Heart left ventricle (tissue), 16 donors: ENCODE measurements around the gene SETD7. TPM values are rescaled to one million over a fixed set of nuclear protein-coding genes. Genes with fewer than 3 reads are reported as not detected.
A peak's percentile ranks its signal among the peaks of the same experiment; 100 is the strongest.

Experiments used
- ATAC-seq, 4 donors: fragments of 200-7000 bp; cut with Tn5 transposase; one replicate each; pipeline ENCODE4 v1.9.1; 2020 to 2022; ENCODE audit warnings: moderate library complexity in 4 of 4, mild to moderate bottlenecking in 3 of 4, moderate number of reproducible peaks in 1 of 4
- DNase-seq, 5 donors: peaks; one replicate each; pipeline ENCODE4 v3.0.0-alpha.2; 2020
- H3K27ac ChIP-seq, 12 donors: fragments of 200-600 bp; sonication (generic) in 4 of 12; one replicate each; pipeline versions ENCODE4 v1.5.0 to v1.8.0; 2016 to 2022; ENCODE audit warnings: mild to moderate bottlenecking in 2 of 12
- H3K27me3 ChIP-seq, 9 donors: fragments of 200-600 bp; sonication (generic) in 2 of 9; one replicate each; pipeline versions ENCODE4 v1.5.1 to v1.8.0; 2016 to 2022; ENCODE audit warnings: mild to moderate bottlenecking in 3 of 9
- H3K36me3 ChIP-seq, 9 donors: fragments of 200-600 bp; sonication (generic) in 2 of 9; one replicate each; pipeline versions ENCODE4 v1.5.0 to v1.8.0; 2018 to 2022; ENCODE audit warnings: mild to moderate bottlenecking in 2 of 9
- H3K4me1 ChIP-seq, 12 donors: fragments of 200-600 bp; sonication (generic) in 4 of 12; one replicate each; pipeline versions ENCODE4 v1.5.0 to v1.8.0; 2016 to 2022; ENCODE audit warnings: mild to moderate bottlenecking in 3 of 12
- H3K4me3 ChIP-seq, 12 donors: fragments of 200-600 bp; sonication (generic) in 4 of 12; one replicate each; pipeline versions ENCODE4 v1.5.0 to v1.8.0; 2017 to 2022; ENCODE audit warnings: mild to moderate bottlenecking in 9 of 12, moderate library complexity in 4 of 12
- H3K9me3 ChIP-seq, 12 donors: fragments of 200-600 bp; sonication (generic) in 4 of 12; one replicate each; pipeline versions ENCODE4 v1.5.0 to v1.8.0; 2016 to 2022; ENCODE audit warnings: mild to moderate bottlenecking in 1 of 12
- POLR2A ChIP-seq, 2 donors: fragments of 450-650 bp; IDR thresholded peaks; one replicate each; pipeline ENCODE4 v1.6.1; 2017; ENCODE audit warnings: antibody characterized with exemption in 2 of 2, mild to moderate bottlenecking in 2 of 2, moderate library complexity in 2 of 2
- WGBS, 4 donors: extraction: QIAGEN DNeasy Blood & Tissue Kit in 2 of 4; methylation state at CpG; one replicate each; pipeline versions ENCODE4 v1.1.5 to v1.1.7; 2013 to 2018; 5-methylcytosine and 5-hydroxymethylcytosine counted together
- intact Hi-C, 10 donors: fragments of 100-400 bp; cut with DNase I; formaldehyde crosslinking; loops; one replicate each; pipeline versions ENCODE4 v1.11.1 to v1.14.2; 2022
- polyA plus RNA-seq, 2 donors: library from polyadenylated mRNA; stranded (reverse); fragments of 200-250 nt; gene quantifications; one replicate each; pipeline ENCODE4 v1.2.3, GENCODE V29; 2013
- total RNA-seq, 9 donors: library from RNA; depleted of rRNA in 2 of 9; stranded (reverse); fragments of >200 nt in 2 of 9; fragmentation: NEBNext Ultra II Directional in 3 of 9; extraction: Animal tissue kit (Norgen Biotek cat#: 25700) in 3 of 9; gene quantifications; one replicate each; pipeline versions ENCODE4 v1.1.0 to v1.2.4, GENCODE V29; 2016 to 2023
- TF ChIP-seq, protein P1 (sequence below), 12 donors: fragments of 200-600 bp; sonication (generic) in 4 of 12; IDR thresholded peaks; one replicate each; pipeline versions ENCODE4 v1.5.0 to v1.8.0; 2018 to 2022; ENCODE audit warnings: antibody characterized with exemption in 12 of 12, mild to moderate bottlenecking in 5 of 12
- donor health status: ischemic (EF 13 %, LVEDD 7.1; RV severe dilation, severe dysfunction).
- donor health status: healthy with polysubstance abuse.
- donor health status: DM: no; HTN: yes; CAD: no.
- donor health status: DM: no; HTN: no; CAD: no.
- donor health status: ischemic (EF 25% LVEDD 6.9; RV normal size, moderate dysfunction).
- donor health status: ischemic (EF 25% LVEDD 5.7; RV mildly dilated, moderate dysfunction).
- donor health status: healthy.
- donor health status: DM: yes; HTN: yes; CAD: no.
- donor health status: ischemic (EF 35%, LVEDD 5.7; RV mildly dilated, moderate dysfunction).
- donor health status: nonischemic (EF 11% LVEDD 7.7; RV severe dilation, severe dysfunction).
- donor health status: DM: yes; HTN: yes; CAD: no.
- donor health status: PGD.
- donor health status: ischemic (EF 29% LVEDD 5.4; RV normal size, mild dysfunction).
- donor health status: nonischemic (EF 23%, LVEDD 6.1; RV moderate dilation, normal function).

SETD7 gene
- total and polyA plus RNA-seq, 11 donors, result 11.2 to 78.6 (median 58.0) TPM

DNA sequence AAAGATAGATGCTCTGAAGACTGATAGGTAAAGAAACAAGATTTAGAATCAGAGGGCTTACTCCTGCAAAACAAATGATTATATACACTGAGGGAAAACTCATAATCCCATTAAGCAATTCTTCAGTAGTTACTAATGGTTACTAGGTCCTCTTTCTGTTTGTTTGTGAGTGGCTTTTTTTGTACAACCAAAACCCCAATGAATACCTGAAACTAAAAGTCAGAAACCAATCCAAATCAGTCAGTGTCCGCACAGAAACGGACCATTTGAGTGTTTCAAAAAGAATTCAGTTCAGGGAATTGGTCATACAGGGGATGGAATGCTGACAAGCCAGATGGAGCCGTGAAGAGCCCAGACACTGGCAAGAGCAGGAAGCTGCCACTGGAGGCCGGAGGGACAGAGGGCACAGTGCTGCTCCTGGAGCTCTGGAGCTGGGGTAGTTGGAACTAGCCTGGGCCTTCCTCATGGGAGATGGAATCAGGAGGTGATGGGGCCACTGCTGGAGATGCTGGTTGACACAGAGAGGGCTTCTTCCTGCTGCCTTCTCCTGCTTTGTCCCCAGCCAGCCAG, 31.9 kb downstream of the SETD7 start:
- no peak overlapping the region for H3K27ac ChIP-seq
- no peak overlapping the region for H3K4me3 ChIP-seq
- TF ChIP-seq, protein P1, sequence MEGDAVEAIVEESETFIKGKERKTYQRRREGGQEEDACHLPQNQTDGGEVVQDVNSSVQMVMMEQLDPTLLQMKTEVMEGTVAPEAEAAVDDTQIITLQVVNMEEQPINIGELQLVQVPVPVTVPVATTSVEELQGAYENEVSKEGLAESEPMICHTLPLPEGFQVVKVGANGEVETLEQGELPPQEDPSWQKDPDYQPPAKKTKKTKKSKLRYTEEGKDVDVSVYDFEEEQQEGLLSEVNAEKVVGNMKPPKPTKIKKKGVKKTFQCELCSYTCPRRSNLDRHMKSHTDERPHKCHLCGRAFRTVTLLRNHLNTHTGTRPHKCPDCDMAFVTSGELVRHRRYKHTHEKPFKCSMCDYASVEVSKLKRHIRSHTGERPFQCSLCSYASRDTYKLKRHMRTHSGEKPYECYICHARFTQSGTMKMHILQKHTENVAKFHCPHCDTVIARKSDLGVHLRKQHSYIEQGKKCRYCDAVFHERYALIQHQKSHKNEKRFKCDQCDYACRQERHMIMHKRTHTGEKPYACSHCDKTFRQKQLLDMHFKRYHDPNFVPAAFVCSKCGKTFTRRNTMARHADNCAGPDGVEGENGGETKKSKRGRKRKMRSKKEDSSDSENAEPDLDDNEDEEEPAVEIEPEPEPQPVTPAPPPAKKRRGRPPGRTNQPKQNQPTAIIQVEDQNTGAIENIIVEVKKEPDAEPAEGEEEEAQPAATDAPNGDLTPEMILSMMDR (IDR thresholded peaks at IDR 0.05), result no peak
- TF ChIP-seq POLR2A (IDR thresholded peaks at IDR 0.05), result no peak
- peaks cover 0 to 24% (median 6%) of the 10 kb centered on the region in 12 donors for H3K4me1 ChIP-seq
- ATAC-seq (no peak), DNase-seq (no peak)
- H3K9me3 ChIP-seq, result no peaks in the 10 kb centered on the region
- peaks cover 0 to 100% (median 89%) of the 10 kb centered on the region in 9 donors for H3K36me3 ChIP-seq
- WGBS, 4 donors, result 83 to 94% (median 87%) methylated on average over 4 of the region's 4 CpGs
- intact Hi-C loops, result no loop called here
- no peaks in the 10 kb centered on the region for H3K27me3 ChIP-seq

GRCh38 chr4:139523076-139523475, 32.9 kb downstream of the SETD7 start:
- no peaks in the 10 kb centered on the region for H3K9me3 ChIP-seq
- DNase-seq, result no peak
- intact Hi-C loops, result no loop called here
- no peak overlapping the region for H3K4me3 ChIP-seq
- no peak for ATAC-seq
- 86 to 91% (median 91%) methylated on average over 1 of the region's 1 CpG for WGBS, 4 donors
- peaks cover 0 to 100% (median 87%) of the 10 kb centered on the region in 9 donors for H3K36me3 ChIP-seq
- no peak overlapping the region for H3K27ac ChIP-seq
- peaks cover 0 to 17% (median 4%) of the 10 kb centered on the region in 12 donors for H3K4me1 ChIP-seq
- TF ChIP-seq, protein P1 (IDR thresholded peaks at IDR 0.05), result no peak
- TF ChIP-seq POLR2A (IDR thresholded peaks at IDR 0.05), result no peak
- H3K27me3 ChIP-seq, result no peaks in the 10 kb centered on the region

- intact Hi-C loops, result no loop called here
- Histone ChIP-seq H3K9me3 (no peaks in the 10 kb centered on the region), H3K27ac (peak overlapping the region in 2 of 12 donors; percentile 9 to 14), H3K36me3 (peaks cover 0 to 100% (median 87%) of the 10 kb centered on the region in 9 donors), H3K27me3 (no peaks in the 10 kb centered on the region), H3K4me3 (no peak overlapping the region), H3K4me1 (peaks cover 0 to 17% (median 4%) of the 10 kb centered on the region in 12 donors)
- WGBS, 4 donors, result 62 to 83% (median 72%) methylated on average over 4 of the region's 4 CpGs
- no peak for TF ChIP-seq POLR2A (IDR thresholded peaks at IDR 0.05)
- TF ChIP-seq, protein P1 (IDR thresholded peaks at IDR 0.05), result peak in 1 of 12 donors; percentile 6
- peak; percentile 43 to 88 (median 72) for ATAC-seq
- DNase-seq, result peak in 1 of 5 donors; percentile 41
These were observed 33.6 kb downstream of the SETD7 start for GRCh38 chr4:139522457-139522856.

- Histone ChIP-seq H3K27ac (peak overlapping the region in 2 of 12 donors; percentile 9 to 14), H3K27me3 (no peaks in the 10 kb centered on the region), H3K4me3 (no peak overlapping the region), H3K36me3 (peaks cover 0 to 100% (median 87%) of the 10 kb centered on the region in 9 donors), H3K4me1 (peaks cover 0 to 17% (median 4%) of the 10 kb centered on the region in 12 donors), H3K9me3 (no peaks in the 10 kb centered on the region)
- 79 to 90% (median 88%) methylated on average over 4 of the region's 4 CpGs for WGBS, 4 donors
- intact Hi-C loops, result no loop called here
- ATAC-seq, result no peak
- no peak for TF ChIP-seq POLR2A (IDR thresholded peaks at IDR 0.05)
- TF ChIP-seq, protein P1 (IDR thresholded peaks at IDR 0.05), result no peak
- DNase-seq, result no peak
These were observed 34.1 kb downstream of the SETD7 start for GRCh38 chr4:139521754-139522401.
